Left cardiac atrium (tissue), 4 donors: ENCODE measurements around the gene SPATA20. TPM values are rescaled to one million over a fixed set of nuclear protein-coding genes. Genes with fewer than 3 reads are reported as not detected.
A peak's percentile ranks its signal among the peaks of the same experiment; 100 is the strongest.

Experiments
- ATAC-seq, 2 donors: fragments of 200-7000 bp; cut with Tn5 transposase; one replicate each; pipeline ENCODE4 v1.9.1; 2020; ENCODE audit warnings: mild to moderate bottlenecking in 2 of 2, moderate library complexity in 2 of 2
- DNase-seq: peaks from one replicate; pipeline ENCODE4 v3.0.0-alpha.2; 2020
- intact Hi-C, 2 donors: fragments of 100-400 bp; cut with DNase I; formaldehyde crosslinking; loops; one replicate each; pipeline versions ENCODE4 v1.14.1 to v1.15.1; 2022 to 2023
- total RNA-seq, 2 donors: library from RNA; stranded (reverse); fragmentation: NEBNext Ultra II Directional; extraction: Animal tissue kit (Norgen Biotek cat#: 25700); gene quantifications; one replicate each; pipeline ENCODE4 v1.2.1, GENCODE V29; 2021
- donor health status: DM: no; HTN: yes; CAD: no.
- donor health status: DM: no; HTN: yes; CAD: no; lungs with severe emphysema.
- donor health status: DM: yes; HTN: yes; CAD: no.
- donor health status: Dilated cardiomyopathy.

Gene SPATA20
- total RNA-seq, 2 donors from 2014 or later, result 41.0 to 41.1 TPM

DNA sequence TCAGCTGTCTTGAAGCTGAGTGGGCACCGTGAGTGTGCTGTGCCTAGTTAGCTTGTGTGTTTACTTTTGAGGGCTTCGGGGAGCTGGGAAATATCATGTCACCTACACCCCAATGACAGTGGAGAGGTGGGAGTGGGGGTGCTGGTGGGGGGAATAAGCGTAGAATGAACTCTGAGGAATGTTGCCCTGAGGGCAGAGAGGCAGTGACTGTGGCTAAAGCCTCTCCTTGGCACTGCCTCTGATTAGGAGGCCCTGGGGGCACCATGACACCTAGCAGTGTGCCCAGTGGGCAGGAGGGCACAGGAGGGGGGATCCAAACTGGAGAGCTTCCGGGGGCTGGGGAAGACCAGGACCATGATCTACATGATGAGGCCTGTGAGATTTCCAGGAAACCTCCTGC, 38.4 kb downstream of the SPATA20 start:
- ATAC-seq (peak in 1 of 2 donors; percentile 38), DNase-seq (no peak)
- intact Hi-C loops, result no loop called here

DNA sequence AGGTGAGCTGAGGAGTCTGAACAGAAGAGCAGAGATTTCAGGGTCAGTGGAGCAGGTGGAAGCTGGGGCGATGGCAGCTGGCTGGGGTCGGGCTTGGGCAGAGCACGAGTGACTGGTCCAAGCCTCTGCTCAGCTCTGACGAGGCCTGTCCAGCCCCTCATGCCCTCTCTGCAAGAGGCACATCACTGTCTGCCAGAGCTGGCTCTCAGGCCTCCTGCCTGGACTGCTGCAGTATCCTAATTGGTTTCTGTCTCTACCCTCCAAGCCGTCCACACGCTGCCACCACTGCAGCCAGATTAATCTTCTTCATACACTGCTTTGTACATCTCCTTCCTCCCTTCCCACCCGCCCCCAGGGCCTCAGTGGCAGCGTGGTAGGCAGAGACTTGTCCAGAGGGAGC, 38.9 kb downstream of the SPATA20 start:
- intact Hi-C loops, result no loop called here
- DNase-seq (no peak), ATAC-seq (no peak)

DNA sequence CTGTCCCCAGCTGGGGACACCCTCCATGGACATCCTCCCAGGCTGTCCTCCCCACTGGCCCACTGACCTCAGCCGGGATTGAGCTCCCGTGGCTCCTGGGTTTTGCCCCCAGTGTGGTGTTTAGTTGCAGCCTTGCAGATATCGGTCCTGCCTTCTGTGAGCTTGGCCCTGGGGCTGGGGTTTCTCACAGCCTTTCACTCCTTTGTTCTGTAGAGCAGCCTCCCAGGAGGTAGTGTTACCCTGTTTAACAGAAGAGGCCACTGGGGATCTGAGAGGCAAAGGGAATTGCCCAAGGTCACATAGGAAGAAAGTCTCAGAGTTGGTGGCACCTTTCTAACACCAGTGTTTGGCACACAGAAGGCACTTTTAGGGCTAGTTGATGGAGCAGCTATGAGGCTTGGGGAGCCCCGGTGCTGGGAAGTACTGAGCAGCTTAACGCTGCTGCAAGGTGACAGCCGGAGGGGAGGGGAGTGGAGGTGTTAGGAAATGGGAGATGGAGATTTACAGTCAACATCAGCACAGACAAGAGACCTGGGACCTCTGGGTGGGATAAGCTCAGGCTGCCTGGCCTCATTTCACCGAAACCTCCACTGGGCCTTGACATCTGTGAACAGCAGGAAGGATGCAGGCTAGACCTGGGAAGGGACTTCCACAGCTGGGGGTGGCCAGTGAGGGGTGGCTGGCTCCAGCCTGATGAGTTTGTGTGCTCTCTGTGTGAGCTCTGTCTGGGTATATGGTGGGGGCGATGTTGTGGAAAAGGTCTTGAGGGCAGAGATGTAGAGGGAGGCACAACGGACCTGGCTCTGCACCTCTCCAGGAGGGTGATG, 39.7 kb downstream of the SPATA20 start:
- intact Hi-C loops, result no loop called here
- ATAC-seq (no peak), DNase-seq (no peak)

DNA sequence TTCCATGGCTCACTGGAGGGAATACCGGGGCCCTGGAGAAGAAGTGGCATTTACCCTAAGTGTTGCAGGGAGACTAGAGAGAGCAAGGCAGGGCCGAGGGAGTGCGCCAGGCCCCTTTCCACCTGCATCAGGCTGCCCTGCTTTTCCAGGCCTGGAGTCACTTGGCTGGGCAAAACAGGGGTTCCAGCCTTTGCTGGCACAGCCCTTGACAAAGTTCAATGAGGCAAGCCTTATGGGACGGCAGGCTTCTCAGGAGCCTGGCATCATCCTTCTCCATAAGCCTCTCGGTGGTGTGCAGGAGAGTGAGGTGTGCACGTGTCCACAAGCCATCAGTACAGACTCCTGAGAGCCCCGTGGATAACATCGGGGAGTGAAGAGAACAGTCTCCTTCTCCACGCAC, 40.6 kb downstream of the SPATA20 start:
- intact Hi-C loops, result no loop called here
- DNase-seq, result no peak

DNA sequence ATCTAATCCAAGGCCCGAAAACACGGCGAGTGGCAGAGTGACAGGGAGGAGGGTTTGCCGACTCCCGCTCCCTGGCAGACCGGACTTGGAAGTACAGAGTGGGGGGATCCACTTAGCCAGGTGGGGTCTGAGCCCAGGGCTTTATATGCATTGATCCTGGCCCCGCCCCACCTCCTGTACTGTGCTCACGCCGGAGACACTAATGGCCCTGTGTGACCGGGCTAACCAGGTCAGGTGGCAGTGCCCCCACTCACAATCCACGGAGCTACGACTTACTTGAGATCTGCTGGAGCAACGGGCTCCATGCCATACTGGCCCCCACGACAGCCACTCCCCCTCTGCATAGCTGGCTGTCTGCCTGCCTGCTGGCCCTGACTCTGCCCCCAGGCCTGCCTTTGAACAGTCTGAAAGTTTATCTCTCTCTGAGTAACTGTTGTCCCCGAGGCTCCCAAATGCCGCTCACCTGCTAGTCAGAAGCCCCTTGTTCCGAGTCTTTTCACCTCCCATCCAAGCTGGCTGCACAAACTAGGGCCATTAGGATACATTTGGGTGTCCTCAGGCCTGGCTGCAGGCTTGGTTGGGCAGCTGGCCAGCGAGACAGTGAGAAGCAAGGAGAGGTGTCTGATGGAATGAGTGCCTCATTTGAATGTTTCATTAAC, 41.5 kb downstream of the SPATA20 start:
- intact Hi-C loops, result no loop called here
- ATAC-seq, result peak; percentile 7 to 17
- no peak for DNase-seq

More for the DNA sequence above, 40.6 kb downstream of the SPATA20 start:
- no peak for ATAC-seq

DNA sequence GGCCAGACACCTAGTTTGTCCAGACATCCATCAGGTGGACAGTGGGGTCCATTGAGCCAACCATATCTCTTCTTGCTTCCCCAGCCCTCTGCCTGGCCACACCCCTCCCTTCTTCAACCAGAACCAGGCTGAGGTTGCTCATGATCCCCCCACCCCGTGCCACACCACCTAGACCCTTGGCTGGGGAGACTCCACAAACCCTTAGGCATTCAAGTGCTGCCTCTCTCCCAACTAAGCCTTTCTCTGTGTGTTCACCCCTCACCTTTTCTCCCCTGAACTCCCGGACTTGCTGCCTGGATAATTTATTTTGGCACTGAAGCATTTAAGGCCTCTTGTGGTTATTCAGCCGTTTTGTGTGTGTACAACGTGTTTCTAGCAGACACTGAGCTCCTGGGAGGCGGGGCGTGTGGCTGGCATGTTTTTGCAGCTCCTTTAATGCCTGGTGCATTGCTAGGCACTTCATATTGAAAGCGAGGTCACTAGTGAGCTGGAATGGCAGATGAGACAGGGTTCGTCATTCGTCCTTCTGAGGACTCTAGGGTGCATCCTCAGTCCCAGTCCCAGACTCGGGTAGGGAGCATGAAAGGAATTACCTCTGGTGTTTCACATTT, 42.2 kb downstream of the SPATA20 start:
- ATAC-seq, result no peak
- DNase-seq, result no peak
- intact Hi-C loops, result no loop called here

DNA sequence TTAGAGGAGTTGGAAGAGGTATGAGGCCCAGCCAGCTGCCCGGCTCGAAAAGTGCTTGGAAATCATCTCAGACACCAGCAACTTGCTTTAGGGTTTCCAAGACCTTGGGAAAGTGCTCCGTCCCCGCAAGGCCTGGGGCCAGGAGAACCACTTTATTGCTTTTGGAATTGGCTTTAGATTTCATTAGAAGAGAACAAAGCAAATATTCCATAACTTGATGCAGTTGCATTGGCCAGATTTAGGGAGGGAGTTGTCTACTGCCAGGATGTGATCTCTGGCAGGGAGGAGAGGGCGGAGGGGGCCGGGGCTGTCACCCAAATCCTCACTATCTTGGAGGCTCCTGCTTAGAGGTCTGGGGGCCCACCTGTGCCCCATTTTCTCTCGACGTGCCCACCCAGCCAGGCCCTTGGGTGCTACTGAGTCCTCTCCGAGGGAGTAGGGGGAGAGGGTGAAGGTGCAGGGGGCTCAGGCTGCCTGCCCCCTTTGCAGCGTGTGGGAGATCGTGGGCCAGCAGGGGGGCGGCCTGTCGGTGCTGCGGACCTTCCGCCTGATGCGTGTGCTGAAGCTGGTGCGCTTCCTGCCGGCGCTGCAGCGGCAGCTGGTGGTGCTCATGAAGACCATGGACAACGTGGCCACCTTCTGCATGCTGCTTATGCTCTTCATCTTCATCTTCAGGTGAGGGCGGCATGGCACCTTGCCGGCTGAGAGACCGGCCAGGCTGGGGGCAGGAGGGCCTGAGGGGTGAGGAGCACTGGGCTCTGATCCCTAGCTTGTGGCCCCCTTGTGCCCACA, 44.2 kb downstream of the SPATA20 start:
- no peak for DNase-seq
- intact Hi-C loops, result no loop called here
- ATAC-seq, result no peak

DNA sequence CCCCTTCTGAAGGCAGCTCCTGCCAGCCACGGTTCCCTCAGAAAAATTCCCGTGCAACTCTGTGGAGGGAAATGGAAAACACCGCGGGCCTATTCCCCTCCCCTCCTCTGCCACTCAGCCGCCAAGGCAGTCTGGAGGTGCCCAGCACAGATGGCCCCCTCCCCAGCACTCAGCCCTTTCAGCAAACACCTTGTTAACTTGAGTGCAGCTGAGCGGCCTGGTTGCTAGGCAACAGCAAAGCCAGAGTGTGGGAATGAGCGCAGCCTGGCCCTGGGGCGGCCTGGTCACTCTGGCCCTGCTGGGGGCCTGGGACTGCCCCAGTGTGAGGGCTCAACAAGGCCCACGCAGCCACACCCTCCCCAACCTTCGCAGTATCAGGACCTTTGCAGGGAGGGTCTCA, 46.3 kb downstream of the SPATA20 start:
- DNase-seq (peak; percentile 56), ATAC-seq (peak; percentile 34 to 58)

DNA sequence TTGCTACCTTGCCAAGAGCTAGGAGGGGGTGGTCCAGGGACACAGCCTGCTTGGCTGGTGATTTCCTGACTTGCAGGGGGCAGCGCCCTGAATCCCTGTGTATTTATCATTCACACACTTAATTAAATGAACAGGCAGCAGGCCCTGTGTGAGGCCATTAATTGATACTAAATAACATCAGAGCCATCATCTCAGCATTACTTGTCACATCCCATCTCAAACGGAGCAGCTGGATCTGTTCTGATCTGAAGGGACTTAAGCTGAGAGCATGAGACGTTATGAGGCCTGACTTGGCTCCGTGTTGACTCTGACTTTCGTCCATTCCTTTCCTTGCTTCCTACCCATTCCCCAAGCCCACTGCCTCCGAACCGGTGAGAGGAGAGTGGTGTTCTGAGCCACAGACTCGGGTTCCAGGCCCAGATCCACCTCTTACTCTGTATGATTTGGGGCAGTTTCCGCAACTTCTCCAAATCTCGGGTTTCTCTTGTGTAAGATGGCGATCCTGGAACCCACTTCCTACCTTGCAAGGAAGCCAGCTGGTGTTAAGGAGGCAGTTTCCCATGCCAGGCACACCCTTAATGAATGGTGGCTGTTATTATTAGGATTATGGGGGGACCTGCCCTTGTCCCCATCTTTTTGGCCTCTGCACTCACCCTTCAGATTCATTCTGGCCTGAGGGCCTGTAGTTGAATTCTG, 47.3 kb downstream of the SPATA20 start:
- no peak for DNase-seq
- ATAC-seq, result no peak
- intact Hi-C loops, result no loop called here

More for the DNA sequence above, 46.3 kb downstream of the SPATA20 start:
- intact Hi-C loops, result no loop called here

DNA sequence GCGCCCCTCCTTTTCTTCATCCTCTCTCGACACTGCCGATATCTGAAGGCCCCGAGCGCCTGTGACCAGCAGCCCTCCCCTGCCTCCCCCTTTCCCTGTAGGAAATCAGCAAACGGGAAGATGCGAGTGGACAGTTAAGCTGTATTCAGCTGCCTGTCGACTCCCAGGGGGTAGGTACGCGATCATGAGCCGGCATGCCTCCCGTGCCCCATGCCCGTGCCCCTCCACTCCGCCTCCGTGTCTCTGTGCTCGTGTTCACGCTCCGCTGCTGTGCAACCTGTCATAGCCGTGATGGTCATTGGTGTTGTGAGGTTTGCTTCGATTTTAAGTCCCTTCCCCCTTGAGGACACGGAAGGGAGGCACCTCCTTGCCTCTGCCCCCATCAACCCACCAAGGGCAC, 47.9 kb downstream of the SPATA20 start:
- DNase-seq, result no peak
- intact Hi-C loops, result loop anchor here in 1 of 2 donors (5.0 kb wide), 1 partner anchor 38 kb away; no protein-coding TSS in a partner anchor
- no peak for ATAC-seq

DNA sequence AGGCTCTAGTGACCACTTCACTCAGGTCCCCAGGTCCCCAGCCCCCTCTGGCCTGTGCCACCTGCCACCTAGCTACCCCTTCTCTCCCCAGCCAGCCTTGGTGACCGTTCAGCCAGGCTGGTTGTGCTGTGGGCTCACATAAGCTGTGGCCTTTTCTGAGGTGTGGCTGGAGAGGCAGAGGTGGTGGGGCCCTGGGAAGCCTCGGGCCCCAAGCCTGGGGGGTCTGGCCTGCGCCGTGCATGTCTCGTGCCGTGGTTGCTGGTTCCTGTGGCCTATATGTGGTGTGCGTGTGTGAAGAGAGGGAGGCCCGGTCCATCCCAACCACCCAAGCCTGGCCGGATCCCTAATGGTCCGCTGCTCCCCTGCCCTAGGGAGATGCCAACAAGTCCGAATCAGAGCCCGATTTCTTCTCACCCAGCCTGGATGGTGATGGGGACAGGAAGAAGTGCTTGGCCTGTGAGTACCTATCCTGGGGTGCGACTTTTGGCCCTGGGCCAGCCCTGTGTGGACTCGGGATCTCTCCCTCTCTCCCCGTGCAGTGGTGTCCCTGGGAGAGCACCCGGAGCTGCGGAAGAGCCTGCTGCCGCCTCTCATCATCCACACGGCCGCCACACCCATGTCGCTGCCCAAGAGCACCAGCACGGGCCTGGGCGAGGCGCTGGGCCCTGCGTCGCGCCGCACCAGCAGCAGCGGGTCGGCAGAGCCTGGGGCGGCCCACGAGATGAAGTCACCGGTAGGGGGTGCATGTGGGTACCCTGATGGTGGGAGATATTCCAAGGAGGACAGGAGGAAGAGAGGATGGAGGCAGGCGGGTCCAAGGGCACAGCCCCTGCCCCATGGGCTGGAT, 49.4 kb downstream of the SPATA20 start:
- DNase-seq (peak; percentile 60), ATAC-seq (peak; percentile 56 to 57)
- intact Hi-C loops, result loop anchor here in 1 of 2 donors (5.0 kb wide), 1 partner anchor 39 kb away; no protein-coding TSS in a partner anchor

DNA sequence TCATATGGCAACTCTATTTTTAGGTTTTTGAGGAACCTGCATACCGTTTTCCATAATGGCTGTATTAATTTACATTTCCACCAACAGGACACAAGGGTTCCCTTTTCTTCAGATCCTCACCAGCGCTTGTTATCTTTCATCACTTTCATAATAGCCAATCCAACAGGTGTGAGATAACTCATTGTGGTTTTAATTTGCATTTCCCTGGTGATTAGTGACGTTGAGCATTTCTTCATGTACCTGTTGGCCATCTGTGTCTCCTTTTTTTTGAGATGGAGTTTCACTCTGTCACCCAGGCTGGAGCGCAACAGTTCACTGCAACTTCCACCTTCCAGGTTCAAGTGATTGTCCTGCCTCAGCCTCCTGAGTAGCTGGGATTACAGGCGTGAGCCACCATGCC, 51.5 kb downstream of the SPATA20 start:
- ATAC-seq, result no peak
- DNase-seq, result no peak
- intact Hi-C loops, result loop anchor here in 1 of 2 donors (5.0 kb wide), 1 partner anchor 41 kb away; no protein-coding TSS in a partner anchor

DNA sequence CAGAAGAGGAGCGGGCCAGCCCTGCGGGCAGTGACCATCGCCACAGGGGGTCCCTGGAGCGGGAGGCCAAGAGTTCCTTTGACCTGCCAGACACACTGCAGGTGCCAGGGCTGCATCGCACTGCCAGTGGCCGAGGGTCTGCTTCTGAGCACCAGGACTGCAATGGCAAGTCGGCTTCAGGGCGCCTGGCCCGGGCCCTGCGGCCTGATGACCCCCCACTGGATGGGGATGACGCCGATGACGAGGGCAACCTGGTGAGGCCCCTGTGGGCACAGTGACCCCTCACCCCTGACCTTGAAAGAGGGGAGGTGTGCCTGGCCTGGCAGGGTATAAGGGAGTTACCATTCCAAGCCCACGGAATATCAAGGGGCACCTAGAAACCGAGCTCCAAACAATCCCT, 52.6 kb downstream of the SPATA20 start:
- ATAC-seq (no peak), DNase-seq (no peak)
- intact Hi-C loops, result loop anchor here in 1 of 2 donors (5.0 kb wide), 1 partner anchor 42 kb away; no protein-coding TSS in a partner anchor

DNA sequence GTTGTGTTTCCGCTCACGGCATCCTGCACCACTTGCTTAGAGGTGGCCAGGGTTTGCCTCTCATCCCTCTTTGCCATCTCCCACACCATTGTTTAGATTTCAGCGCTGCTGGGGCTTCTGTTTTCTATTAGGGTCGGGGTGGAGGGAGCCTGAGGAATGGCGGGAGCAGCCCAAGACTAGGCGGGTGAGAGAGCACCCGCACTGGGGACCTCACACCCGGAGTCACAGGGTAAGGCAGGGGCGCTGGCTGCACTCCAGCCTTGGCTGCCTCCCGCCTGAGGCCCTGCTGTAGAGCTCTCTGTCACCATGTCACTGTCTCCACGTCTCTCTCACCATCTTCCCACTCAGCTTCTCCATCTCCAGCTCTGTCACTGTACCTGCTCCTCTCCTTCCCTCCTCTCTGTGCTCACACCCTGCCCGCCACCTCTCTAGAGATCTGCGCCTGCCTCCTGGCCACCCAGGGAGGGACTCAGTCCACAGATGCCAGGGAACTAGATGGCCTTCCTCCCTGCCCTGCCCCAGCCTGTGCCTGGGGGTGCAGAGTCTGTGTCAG, 54.9 kb downstream of the SPATA20 start:
- no peak for DNase-seq
- intact Hi-C loops, result no loop called here
- peak in 1 of 2 donors; percentile 5 for ATAC-seq

DNA sequence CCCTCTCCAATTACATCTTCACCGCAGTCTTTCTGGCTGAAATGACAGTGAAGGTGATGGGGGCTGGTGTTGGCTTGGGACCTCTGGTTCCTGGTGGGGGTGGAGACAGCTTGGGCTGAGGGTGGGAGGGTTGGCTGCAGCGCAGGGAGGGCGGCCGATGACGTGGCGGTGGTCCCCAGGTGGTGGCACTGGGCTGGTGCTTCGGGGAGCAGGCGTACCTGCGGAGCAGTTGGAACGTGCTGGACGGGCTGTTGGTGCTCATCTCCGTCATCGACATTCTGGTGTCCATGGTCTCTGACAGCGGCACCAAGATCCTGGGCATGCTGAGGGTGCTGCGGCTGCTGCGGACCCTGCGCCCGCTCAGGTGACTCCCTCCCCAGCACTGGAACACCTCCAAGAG, 55.9 kb downstream of the SPATA20 start:
- no peak for DNase-seq
- ATAC-seq, result no peak
- intact Hi-C loops, result no loop called here

DNA sequence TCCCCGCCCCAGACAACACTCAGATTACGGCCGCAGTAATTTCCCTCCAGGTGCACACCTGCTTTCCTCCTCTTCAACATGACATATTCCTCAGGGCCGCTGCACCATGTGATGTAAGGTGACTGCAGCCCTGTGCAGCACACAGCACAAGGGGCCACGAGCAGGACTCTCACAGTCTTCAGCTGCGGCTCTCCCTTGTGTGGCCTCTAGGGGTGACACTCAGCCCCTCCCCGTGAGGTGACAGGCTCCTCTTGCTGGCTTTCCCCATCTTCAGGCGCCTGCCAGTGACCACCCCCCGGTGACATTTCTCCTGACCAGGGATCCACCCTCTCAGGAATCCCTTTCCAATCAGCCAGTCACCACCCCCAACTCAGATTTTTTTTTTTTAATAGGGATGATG, 56.4 kb downstream of the SPATA20 start:
- DNase-seq (no peak), ATAC-seq (no peak)
- intact Hi-C loops, result no loop called here

DNA sequence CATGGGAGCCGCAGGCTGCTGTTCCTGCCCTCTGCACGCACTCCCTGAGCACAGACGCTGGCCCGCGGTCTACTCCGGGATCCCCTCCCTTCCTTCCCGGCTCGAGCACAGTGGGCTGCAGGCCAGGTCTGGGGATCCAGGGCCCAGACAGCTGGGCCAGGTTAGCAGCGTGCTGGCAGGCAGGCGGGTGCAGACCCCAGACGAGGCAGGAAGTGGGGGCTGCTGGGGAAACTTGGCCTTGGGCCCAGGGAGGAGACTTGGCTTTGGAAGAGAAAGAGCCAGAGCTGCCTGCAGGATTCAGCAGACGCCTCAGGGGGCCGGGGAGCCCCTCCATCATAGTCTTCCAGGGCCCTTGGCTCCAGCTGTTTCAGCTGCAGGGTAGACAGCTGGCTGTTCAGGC, 57.5 kb downstream of the SPATA20 start:
- ATAC-seq, result peak; percentile 90 to 91
- peak; percentile 86 for DNase-seq
- intact Hi-C loops, result no loop called here
